Thyroid gland (tissue), 4 donors: ENCODE measurements around the gene RIMBP2. TPM values are rescaled to one million over a fixed set of nuclear protein-coding genes. Genes with fewer than 3 reads are reported as not detected.

Experiments used
- DNase-seq, 2 donors: peaks; one replicate each; pipeline ENCODE4 v3.0.0-alpha.2; 2019
- H3K27ac ChIP-seq, 3 donors: fragments of 200-600 bp; sonication (generic); 1 replicate in 2 of 3; 2 replicates in 1 of 3; pipeline ENCODE4 v1.5.1; 2016 to 2019; ENCODE audit warnings: mild to moderate bottlenecking in 1 of 3, moderate library complexity in 1 of 3
- H3K27me3 ChIP-seq: fragments of 200-600 bp; sonication (generic); one replicate; pipeline ENCODE4 v1.5.1; 2019
- H3K36me3 ChIP-seq, 2 donors: fragments of 200-600 bp; sonication (generic); one replicate each; pipeline ENCODE4 v1.5.1; 2016 to 2019
- H3K4me1 ChIP-seq, 2 donors: fragments of 200-600 bp; sonication (generic); one replicate each; pipeline ENCODE4 v1.5.1; 2017 to 2019
- H3K4me3 ChIP-seq, 3 donors: fragments of 200-600 bp; sonication (generic); replicated peaks in 1 of 3; 1 replicate in 2 of 3; 2 replicates in 1 of 3; pipeline ENCODE4 v1.5.1; 2016; ENCODE audit warnings: mild to moderate bottlenecking in 1 of 3
- H3K9me3 ChIP-seq: fragments of 200-600 bp; sonication (generic); one replicate; pipeline ENCODE4 v1.5.1; 2017
- CTCF ChIP-seq, 6 experiments: fragments of 200-600 bp in 3 of 6; fragments of 450-650 bp in 3 of 6; sonication (generic) in 3 of 6; IDR thresholded peaks; one replicate each; pipeline ENCODE4 v1.5.1; 2016 to 2019; ENCODE audit warnings: antibody characterized with exemption in 6 of 6, mild to moderate bottlenecking in 2 of 6, inconsistent platforms in 1 of 6, moderate library complexity in 1 of 6
- POLR2A ChIP-seq, 2 donors: fragments of 450-650 bp; IDR thresholded peaks; one replicate each; pipeline ENCODE4 v1.6.1; 2017; ENCODE audit warnings: antibody characterized with exemption in 2 of 2, mild to moderate bottlenecking in 2 of 2, moderate library complexity in 1 of 2
- WGBS, 2 donors: methylation state at CpG; one replicate each; pipeline ENCODE4 v1.1.5; 2017; 5-methylcytosine and 5-hydroxymethylcytosine counted together
- intact Hi-C: fragments of 100-400 bp; cut with DNase I; formaldehyde crosslinking; loops from one replicate; pipeline ENCODE4 v1.15.1; 2023
- total RNA-seq, 4 donors: library from RNA; depleted of rRNA; stranded (reverse); fragments of >200 nt; gene quantifications; one replicate each; pipeline ENCODE4 v1.2.3, GENCODE V29; 2016

The RIMBP2 gene
- total RNA-seq, 4 donors from 2014 or later = 0.11 to 2.2 (median 0.63) TPM

- 91% methylated on average over 31 to 39 of the region's 39 CpGs for WGBS, 2 donors
- Histone ChIP-seq H3K36me3 (no peaks in the 10 kb centered on the region), H3K27ac (no peak overlapping the region), H3K9me3 (no peaks in the 10 kb centered on the region), H3K27me3 (no peaks in the 10 kb centered on the region), H3K4me3 (no peak overlapping the region), H3K4me1 (no peaks in the 10 kb centered on the region)
- no peak for DNase-seq
- intact Hi-C loops = no loop called here
- TF ChIP-seq POLR2A (IDR thresholded peaks at IDR 0.05) (no peak), CTCF (IDR thresholded peaks at IDR 0.05) (no peak)
Measured at GRCh38 chr12:130611026-130611905, 104.8 kb downstream of the RIMBP2 start.

GRCh38 chr12:130609966-130610365 lies 106.1 kb downstream of the RIMBP2 start:
- WGBS, 2 donors = 83 to 85% methylated on average over 11 of the region's 11 CpGs
- Histone ChIP-seq H3K36me3 (no peaks in the 10 kb centered on the region), H3K4me3 (no peak overlapping the region), H3K27me3 (no peaks in the 10 kb centered on the region), H3K27ac (no peak overlapping the region), H3K4me1 (no peaks in the 10 kb centered on the region), H3K9me3 (no peaks in the 10 kb centered on the region)
- DNase-seq = no peak
- no peak for TF ChIP-seq POLR2A (IDR thresholded peaks at IDR 0.05)
- TF ChIP-seq CTCF (IDR thresholded peaks at IDR 0.05) = no peak
- intact Hi-C loops = no loop called here

GRCh38 chr12:130608831-130609230 lies 107.3 kb downstream of the RIMBP2 start:
- Histone ChIP-seq H3K9me3 (no peaks in the 10 kb centered on the region), H3K27me3 (no peaks in the 10 kb centered on the region), H3K27ac (no peak overlapping the region), H3K36me3 (no peaks in the 10 kb centered on the region), H3K4me3 (no peak overlapping the region), H3K4me1 (no peaks in the 10 kb centered on the region)
- intact Hi-C loops = no loop called here
- TF ChIP-seq POLR2A (IDR thresholded peaks at IDR 0.05) = no peak
- TF ChIP-seq CTCF (IDR thresholded peaks at IDR 0.05) = no peak
- DNase-seq = no peak
- 88 to 91% methylated on average over 7 of the region's 7 CpGs for WGBS, 2 donors

GRCh38 chr12:130608132-130608531 lies 108.0 kb downstream of the RIMBP2 start:
- no peaks in the 10 kb centered on the region for H3K27me3 ChIP-seq
- H3K9me3 ChIP-seq = no peaks in the 10 kb centered on the region
- no peaks in the 10 kb centered on the region for H3K36me3 ChIP-seq
- H3K4me1 ChIP-seq = no peaks in the 10 kb centered on the region
- no peak for DNase-seq
- no peak overlapping the region for H3K27ac ChIP-seq
- no peak overlapping the region for H3K4me3 ChIP-seq
- intact Hi-C loops = no loop called here
- no peak for TF ChIP-seq CTCF (IDR thresholded peaks at IDR 0.05)
- TF ChIP-seq POLR2A (IDR thresholded peaks at IDR 0.05) = no peak
- 62 to 67% methylated on average over 5 of the region's 5 CpGs for WGBS, 2 donors

GRCh38 chr12:130606231-130606630 lies 109.9 kb downstream of the RIMBP2 start:
- H3K9me3 ChIP-seq = no peaks in the 10 kb centered on the region
- no peak overlapping the region for H3K4me3 ChIP-seq
- H3K27ac ChIP-seq = no peak overlapping the region
- no peaks in the 10 kb centered on the region for H3K36me3 ChIP-seq
- no peak for DNase-seq
- H3K4me1 ChIP-seq = no peaks in the 10 kb centered on the region
- WGBS, 2 donors = 88 to 90% methylated on average over 12 of the region's 12 CpGs
- no peaks in the 10 kb centered on the region for H3K27me3 ChIP-seq
- intact Hi-C loops = no loop called here
- no peak for TF ChIP-seq CTCF (IDR thresholded peaks at IDR 0.05)
- no peak for TF ChIP-seq POLR2A (IDR thresholded peaks at IDR 0.05)
